Natural killer cell (primary cell): ENCODE data around the gene CES4A. TPM values are rescaled to one million over a fixed set of nuclear protein-coding genes. Genes with fewer than 3 reads are reported as not detected.
"Not testable (repeated sequence)": the region's sequence is repeated elsewhere in the genome, so short reads cannot be mapped to it uniquely, and the experiment has no call there.

Source experiments
- ATAC-seq, 3 donors: fragments of 150-1000 bp in 2 of 3; fragments of 200-7000 bp in 1 of 3; cut with Tn5 transposase; 1 replicate in 1 of 3; 2 replicates in 2 of 3; pipeline ENCODE4 v1.10.0; 2021; ENCODE audit warnings: mild to moderate bottlenecking in 2 of 3, moderate library complexity in 2 of 3
- DNase-seq, 2 donors: peaks; one replicate each; pipeline versions ENCODE4 v3.0.0 to v3.0.0-alpha.2; 2013 to 2021; ENCODE audit warnings: mixed read lengths in 1 of 2
- H3K27ac ChIP-seq: one replicate; pipeline ENCODE4 v1.5.1; 2013; ENCODE audit warnings: mild to moderate bottlenecking, low read length
- H3K27me3 ChIP-seq: one replicate; pipeline ENCODE4 v1.6.1; 2013; ENCODE audit warnings: low read length; ENCODE audit not compliant: control insufficient read depth, insufficient read depth
- H3K36me3 ChIP-seq: one replicate; pipeline ENCODE4 v1.6.1; 2013; ENCODE audit warnings: low read length; ENCODE audit not compliant: control insufficient read depth, insufficient read depth
- H3K4me1 ChIP-seq: one replicate; pipeline ENCODE4 v1.6.1; 2013; ENCODE audit warnings: low read length; ENCODE audit not compliant: control insufficient read depth, insufficient read depth
- H3K4me3 ChIP-seq: one replicate; pipeline ENCODE4 v1.5.1; 2013; ENCODE audit warnings: low read length
- H3K9me3 ChIP-seq: one replicate; pipeline ENCODE4 v1.6.1; 2013; ENCODE audit warnings: low read length; ENCODE audit not compliant: control insufficient read depth, insufficient read depth
- H3K27ac Mint-ChIP-seq, 2 donors: one replicate each; pipeline ENCODE4 v1.8.0; 2022; ENCODE audit warnings: mild to moderate bottlenecking in 2 of 2, mixed read lengths in 2 of 2, moderate library complexity in 1 of 2
- H3K27me3 Mint-ChIP-seq, 2 donors: one replicate each; pipeline ENCODE4 v1.8.0; 2022; ENCODE audit warnings: low read depth in 2 of 2, mixed read lengths in 2 of 2
- H3K36me3 Mint-ChIP-seq: one replicate; pipeline ENCODE4 v1.8.0; 2022; ENCODE audit warnings: mixed read lengths
- H3K4me1 Mint-ChIP-seq, 2 donors: one replicate each; pipeline ENCODE4 v1.8.0; 2022; ENCODE audit warnings: mixed read lengths in 2 of 2
- H3K4me3 Mint-ChIP-seq: one replicate; pipeline ENCODE4 v1.8.0; 2022; ENCODE audit warnings: mild to moderate bottlenecking, moderate library complexity, mixed read lengths
- H3K9me3 Mint-ChIP-seq, 2 donors: one replicate each; pipeline ENCODE4 v1.8.0; 2022; ENCODE audit warnings: mixed read lengths in 2 of 2
- CTCF ChIP-seq: fragments of 200-600 bp; IDR thresholded peaks from one replicate; pipeline ENCODE4 v1.8.0; 2022; ENCODE audit warnings: antibody characterized with exemption
- WGBS: methylation state at CpG from one replicate; pipeline ENCODE4 v1.1.7; 2013; ENCODE audit warnings: missing lambda C conversion rate; ENCODE audit not compliant: insufficient coverage; 5-methylcytosine and 5-hydroxymethylcytosine counted together
- intact Hi-C: fragments of 100-400 bp; cut with micrococcal nuclease; formaldehyde crosslinking; loops from one replicate; pipeline ENCODE4 v1.14.2; 2022
- total RNA-seq, 4 donors: library from RNA; stranded (reverse); fragments of 120-200 nt in 1 of 4; gene quantifications; one replicate each; pipeline versions ENCODE4 v1.2.3 to v1.2.4, GENCODE V29; 2013 to 2022

CES4A gene
- total RNA-seq, 3 donors from 2014 or later (not counting 1 experiment from before 2014, with no cell fraction given) = 7.5 to 9.0 (median 8.8) TPM

GRCh38 chr16:66943426-66944053 is 44.8 kb upstream of the CES4A start:
- H3K4me1 ChIP-seq = peaks cover 13% of the 10 kb centered on the region
- peaks cover 36% of the 10 kb centered on the region for H3K36me3 ChIP-seq
- Mint-ChIP-seq H3K27me3 (peaks cover 3 to 4% of the 10 kb centered on the region in 2 donors), H3K4me1 (peaks cover 17 to 18% of the 10 kb centered on the region in 2 donors), H3K27ac (no peak overlapping the region), H3K36me3 (no peaks in the 10 kb centered on the region), H3K9me3 (no peaks in the 10 kb centered on the region), H3K4me3 (no peak overlapping the region)
- DNase-seq (no peak), ATAC-seq (no peak)
- no peak overlapping the region for H3K4me3 ChIP-seq
- H3K27me3 ChIP-seq = peaks cover 5% of the 10 kb centered on the region
- H3K27ac ChIP-seq = no peak overlapping the region
- 90% methylated on average over 15 of the region's 15 CpGs for WGBS
- H3K9me3 ChIP-seq = no peaks in the 10 kb centered on the region
- intact Hi-C loops = no loop called here
- TF ChIP-seq CTCF = no peak

- TF ChIP-seq CTCF = no peak
- WGBS = 100% methylated on average over 2 of the region's 5 CpGs
- peaks cover 35% of the 10 kb centered on the region for H3K36me3 ChIP-seq
- Mint-ChIP-seq H3K36me3 (no peaks in the 10 kb centered on the region), H3K27me3 (peaks cover 8 to 9% of the 10 kb centered on the region in 2 donors), H3K9me3 (no peaks in the 10 kb centered on the region), H3K4me3 (no peak overlapping the region), H3K27ac (no peak overlapping the region), H3K4me1 (peaks cover 22 to 24% of the 10 kb centered on the region in 2 donors)
- DNase-seq (no peak), ATAC-seq (no peak)
- H3K4me1 ChIP-seq = peaks cover 18% of the 10 kb centered on the region
- H3K27me3 ChIP-seq = peaks cover 10% of the 10 kb centered on the region
- no peak overlapping the region for H3K4me3 ChIP-seq
- intact Hi-C loops = no loop called here
- no peak overlapping the region for H3K27ac ChIP-seq
- H3K9me3 ChIP-seq = no peaks in the 10 kb centered on the region
Measured at GRCh38 chr16:66944054-66944441, 44.3 kb upstream of the CES4A start.

- Histone ChIP-seq H3K4me1 (peaks cover 20% of the 10 kb centered on the region), H3K36me3 (peaks cover 30% of the 10 kb centered on the region), H3K27me3 (peaks cover 19% of the 10 kb centered on the region)
- peaks cover 23 to 24% of the 10 kb centered on the region in 2 donors for H3K4me1 Mint-ChIP-seq
- 93% methylated on average over 9 of the region's 9 CpGs for WGBS
- H3K4me3 ChIP-seq, intact Hi-C loops, H3K27ac ChIP-seq, H3K9me3 ChIP-seq, H3K9me3 Mint-ChIP-seq, ATAC-seq, H3K4me3 Mint-ChIP-seq, H3K27ac Mint-ChIP-seq, H3K36me3 Mint-ChIP-seq, DNase-seq: not testable (repeated sequence)
- H3K27me3 Mint-ChIP-seq = peaks cover 12 to 16% of the 10 kb centered on the region in 2 donors
Measured at GRCh38 chr16:66944971-66945370, 43.4 kb upstream of the CES4A start.

- WGBS = 92% methylated on average over 3 of the region's 4 CpGs
- intact Hi-C loops = no loop called here
- Mint-ChIP-seq H3K36me3 (no peaks in the 10 kb centered on the region), H3K27me3 (peaks cover 13 to 21% of the 10 kb centered on the region in 2 donors), H3K9me3 (no peaks in the 10 kb centered on the region), H3K4me3 (no peak overlapping the region), H3K4me1 (peaks cover 23 to 24% of the 10 kb centered on the region in 2 donors), H3K27ac (no peak overlapping the region)
- peaks cover 21% of the 10 kb centered on the region for H3K36me3 ChIP-seq
- no peak overlapping the region for H3K27ac ChIP-seq
- peaks cover 24% of the 10 kb centered on the region for H3K27me3 ChIP-seq
- H3K4me3 ChIP-seq = no peak overlapping the region
- DNase-seq (no peak), ATAC-seq (no peak)
- H3K4me1 ChIP-seq = peaks cover 20% of the 10 kb centered on the region
- TF ChIP-seq CTCF = no peak
- no peaks in the 10 kb centered on the region for H3K9me3 ChIP-seq
Measured at GRCh38 chr16:66945939-66946338, 42.5 kb upstream of the CES4A start.
